Chondrocyte (in vitro differentiated cells): Measurements from ENCODE around the gene TDG. TPM values are rescaled to one million over a fixed set of nuclear protein-coding genes. Genes with fewer than 3 reads are reported as not detected.

Experiments used
- DNase-seq: peaks from one replicate; pipeline ENCODE4 v3.0.0; 2021; ENCODE audit warnings: mixed read lengths, low spot score
- H3K27ac Mint-ChIP-seq: one replicate; pipeline ENCODE4 v1.8.0; 2021; ENCODE audit warnings: mild to moderate bottlenecking, moderate library complexity, mixed read lengths; ENCODE audit not compliant: unreplicated experiment
- H3K27me3 Mint-ChIP-seq: 2 replicates; pipeline ENCODE4 v1.8.0; 2021; ENCODE audit warnings: low read depth, mixed read lengths
- H3K36me3 Mint-ChIP-seq: 2 replicates; pipeline ENCODE4 v1.8.0; 2021; ENCODE audit warnings: low read depth, mixed read lengths
- H3K4me1 Mint-ChIP-seq: 2 replicates; pipeline ENCODE4 v1.8.0; 2021; ENCODE audit warnings: low read depth, mild to moderate bottlenecking, mixed read lengths
- H3K4me3 Mint-ChIP-seq: one replicate; pipeline ENCODE4 v1.8.0; 2021; ENCODE audit warnings: mild to moderate bottlenecking, moderate library complexity, mixed read lengths; ENCODE audit not compliant: unreplicated experiment
- H3K9me3 Mint-ChIP-seq: 2 replicates; pipeline ENCODE4 v1.8.0; 2021; ENCODE audit warnings: low read depth, mixed read lengths
- total RNA-seq: library from RNA; stranded (reverse); gene quantifications from 3 replicates; pipeline ENCODE4 v1.2.1, GENCODE V29; 2021
- TF ChIP-seq, protein P1 (sequence below): fragments of 200-600 bp; sonication (generic); IDR thresholded peaks from 2 replicates; pipeline ENCODE4 v1.5.0; 2021; ENCODE audit warnings: antibody characterized with exemption, mild to moderate bottlenecking, moderate library complexity

Gene TDG
- total RNA-seq, 1 donor from 2014 or later = 49.5 TPM

- H3K9me3 Mint-ChIP-seq = no peaks in the 10 kb centered on the region
- H3K4me3 Mint-ChIP-seq = no peak overlapping the region
- H3K27me3 Mint-ChIP-seq = no peaks in the 10 kb centered on the region
- H3K4me1 Mint-ChIP-seq = peaks cover 44% of the 10 kb centered on the region
- H3K27ac Mint-ChIP-seq = peak overlapping the region; percentile 70
- TF ChIP-seq, protein P1, sequence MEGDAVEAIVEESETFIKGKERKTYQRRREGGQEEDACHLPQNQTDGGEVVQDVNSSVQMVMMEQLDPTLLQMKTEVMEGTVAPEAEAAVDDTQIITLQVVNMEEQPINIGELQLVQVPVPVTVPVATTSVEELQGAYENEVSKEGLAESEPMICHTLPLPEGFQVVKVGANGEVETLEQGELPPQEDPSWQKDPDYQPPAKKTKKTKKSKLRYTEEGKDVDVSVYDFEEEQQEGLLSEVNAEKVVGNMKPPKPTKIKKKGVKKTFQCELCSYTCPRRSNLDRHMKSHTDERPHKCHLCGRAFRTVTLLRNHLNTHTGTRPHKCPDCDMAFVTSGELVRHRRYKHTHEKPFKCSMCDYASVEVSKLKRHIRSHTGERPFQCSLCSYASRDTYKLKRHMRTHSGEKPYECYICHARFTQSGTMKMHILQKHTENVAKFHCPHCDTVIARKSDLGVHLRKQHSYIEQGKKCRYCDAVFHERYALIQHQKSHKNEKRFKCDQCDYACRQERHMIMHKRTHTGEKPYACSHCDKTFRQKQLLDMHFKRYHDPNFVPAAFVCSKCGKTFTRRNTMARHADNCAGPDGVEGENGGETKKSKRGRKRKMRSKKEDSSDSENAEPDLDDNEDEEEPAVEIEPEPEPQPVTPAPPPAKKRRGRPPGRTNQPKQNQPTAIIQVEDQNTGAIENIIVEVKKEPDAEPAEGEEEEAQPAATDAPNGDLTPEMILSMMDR = no peak
- peaks cover 21% of the 10 kb centered on the region for H3K36me3 Mint-ChIP-seq
- no peak for DNase-seq
These were observed 8.2 kb downstream of the TDG start for GRCh38 chr12:103973909-103974308.

GRCh38 chr12:103975368-103975767 lies 9.7 kb downstream of the TDG start:
- no peak overlapping the region for H3K27ac Mint-ChIP-seq
- no peaks in the 10 kb centered on the region for H3K9me3 Mint-ChIP-seq
- peaks cover 26% of the 10 kb centered on the region for H3K36me3 Mint-ChIP-seq
- H3K4me1 Mint-ChIP-seq = peaks cover 34% of the 10 kb centered on the region
- TF ChIP-seq, protein P1 = no peak
- no peak for DNase-seq
- no peaks in the 10 kb centered on the region for H3K27me3 Mint-ChIP-seq
- no peak overlapping the region for H3K4me3 Mint-ChIP-seq

- DNase-seq = no peak
- TF ChIP-seq, protein P1 = no peak
- H3K27ac Mint-ChIP-seq = peak overlapping the region; percentile 68
- H3K4me1 Mint-ChIP-seq = peaks cover 24% of the 10 kb centered on the region
- peaks cover 28% of the 10 kb centered on the region for H3K36me3 Mint-ChIP-seq
- no peak overlapping the region for H3K4me3 Mint-ChIP-seq
- no peaks in the 10 kb centered on the region for H3K9me3 Mint-ChIP-seq
- no peaks in the 10 kb centered on the region for H3K27me3 Mint-ChIP-seq
These were observed 12.8 kb downstream of the TDG start for GRCh38 chr12:103978384-103978982.

- TF ChIP-seq, protein P1 = no peak
- H3K9me3 Mint-ChIP-seq = no peaks in the 10 kb centered on the region
- peak overlapping the region; percentile 4 for H3K4me3 Mint-ChIP-seq
- H3K27ac Mint-ChIP-seq = peak overlapping the region; percentile 84
- H3K27me3 Mint-ChIP-seq = no peaks in the 10 kb centered on the region
- H3K4me1 Mint-ChIP-seq = peaks cover 10% of the 10 kb centered on the region
- H3K36me3 Mint-ChIP-seq = peaks cover 5% of the 10 kb centered on the region
- DNase-seq = no peak
These were observed 21.2 kb downstream of the TDG start for GRCh38 chr12:103986829-103987228.

DNA sequence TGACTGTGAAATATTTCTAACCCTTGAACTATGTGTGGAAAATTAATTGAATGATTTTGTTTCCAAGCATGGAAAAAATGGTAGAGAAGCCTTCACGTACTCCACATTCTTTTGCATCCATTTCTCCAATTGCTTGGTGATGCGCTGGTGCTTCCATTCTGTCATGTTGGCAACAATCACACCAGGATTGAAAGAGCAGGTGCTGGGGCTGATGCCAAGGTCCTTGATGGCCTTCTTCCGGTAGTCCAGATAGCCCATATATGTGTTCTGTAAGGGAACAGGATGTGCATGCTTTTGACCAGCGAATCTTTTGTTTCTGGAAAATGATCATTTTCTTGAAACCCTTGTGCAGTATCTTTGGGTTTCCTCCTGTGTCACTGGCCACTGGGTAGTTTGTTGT lies 28.6 kb downstream of the TDG start:
- no peaks in the 10 kb centered on the region for H3K27me3 Mint-ChIP-seq
- H3K36me3 Mint-ChIP-seq = peaks cover 1% of the 10 kb centered on the region
- no peaks in the 10 kb centered on the region for H3K4me1 Mint-ChIP-seq
- TF ChIP-seq, protein P1 = no peak
- no peak overlapping the region for H3K4me3 Mint-ChIP-seq
- no peak overlapping the region for H3K27ac Mint-ChIP-seq
- no peak for DNase-seq
- H3K9me3 Mint-ChIP-seq = no peaks in the 10 kb centered on the region
